ENCODE results near the gene MRPL52.

Gene MRPL52

GRCh38 chr14:22883173-22883976 lies 53.7 kb downstream of the MRPL52 start, which contains the start of gene REM2:
TSS of gene REM2 (plus strand) at chr14:22883222. CDS start at chr14:22883288, 66 bp downstream.
- no peak for DNase-seq

- DNase-seq = no peak
Measured at GRCh38 chr14:22884076-22884737, 54.5 kb downstream of the MRPL52 start.

Measured in hippocampal formation (tissue), 2 donors.